HG03520 (cell line): ENCODE results near the gene SPOCK2.

Experiments used
- ATAC-seq: cut with Tn5 transposase; IDR thresholded peaks from one replicate; pipeline ENCODE4 v1.9.1; 2021; ENCODE audit warnings: mild to moderate bottlenecking, moderate library complexity; ENCODE audit not compliant: unreplicated experiment

The SPOCK2 gene

GRCh38 chr10:72058347-72058898 lies 29.9 kb downstream of the SPOCK2 start:
- no peak for ATAC-seq

GRCh38 chr10:72056932-72057751 lies 31.2 kb downstream of the SPOCK2 start:
- no peak for ATAC-seq

GRCh38 chr10:72056113-72056512 lies 32.2 kb downstream of the SPOCK2 start:
- ATAC-seq = no peak

GRCh38 chr10:72053690-72054089 lies 34.7 kb downstream of the SPOCK2 start:
- no peak for ATAC-seq

GRCh38 chr10:72050873-72051272 lies 37.5 kb downstream of the SPOCK2 start:
- ATAC-seq = no peak

GRCh38 chr10:72049969-72050781 lies 38.2 kb downstream of the SPOCK2 start:
- no peak for ATAC-seq

- no peak for ATAC-seq
These were observed 38.9 kb downstream of the SPOCK2 start for GRCh38 chr10:72049472-72049871.

GRCh38 chr10:72048450-72049124 lies 39.8 kb downstream of the SPOCK2 start:
- peak; percentile 56 for ATAC-seq

- ATAC-seq = no peak
These were observed 42.8 kb downstream of the SPOCK2 start for GRCh38 chr10:72045586-72045985.

- no peak for ATAC-seq
These were observed 43.8 kb downstream of the SPOCK2 start for GRCh38 chr10:72044417-72045041.

GRCh38 chr10:72043016-72043834 lies 45.1 kb downstream of the SPOCK2 start:
- no peak for ATAC-seq

GRCh38 chr10:72041491-72041890 lies 46.9 kb downstream of the SPOCK2 start:
- ATAC-seq = no peak

- no peak for ATAC-seq
These were observed 49.0 kb downstream of the SPOCK2 start for GRCh38 chr10:72039377-72039776.

- no peak for ATAC-seq
These were observed 49.8 kb downstream of the SPOCK2 start for GRCh38 chr10:72038458-72039001.

- ATAC-seq = no peak
These were observed 50.5 kb downstream of the SPOCK2 start for GRCh38 chr10:72037811-72038210.

- ATAC-seq = no peak
These were observed 51.1 kb downstream of the SPOCK2 start for GRCh38 chr10:72037266-72037665.

GRCh38 chr10:72035252-72035887 lies 53.0 kb downstream of the SPOCK2 start:
- ATAC-seq = no peak

- ATAC-seq = no peak
These were observed 53.6 kb downstream of the SPOCK2 start for GRCh38 chr10:72034761-72035160.

GRCh38 chr10:72034040-72034499 lies 54.3 kb downstream of the SPOCK2 start:
- ATAC-seq = no peak
